ENCODE results near the gene GABBR1. TPM values are rescaled to one million over a fixed set of nuclear protein-coding genes. Genes with fewer than 3 reads are reported as not detected.
"Not testable (repeated sequence)": the region's sequence is repeated elsewhere in the genome, so short reads cannot be mapped to it uniquely, and the experiment has no call there.

Gene GABBR1
- total RNA-seq, 1 donor from 2014 or later: 120 TPM

- H3K9me3 Mint-ChIP-seq (ENCODE audit: low read depth): no peaks in the 10 kb centered on the region
- TF ChIP-seq CTCF (IDR thresholded peaks at IDR 0.05; ENCODE audit: unreplicated experiment): no peak
- no peak overlapping the region for H3K4me3 Mint-ChIP-seq (ENCODE audit: low read depth)
- no peaks in the 10 kb centered on the region for H3K27me3 Mint-ChIP-seq
- H3K4me1 Mint-ChIP-seq (ENCODE audit: low read depth): peaks cover 6% of the 10 kb centered on the region
- no peak overlapping the region for H3K27ac Mint-ChIP-seq
- DNase-seq (ENCODE audit: low spot score, unreplicated experiment): no peak
- H3K36me3 Mint-ChIP-seq (ENCODE audit: insufficient read depth): no peaks in the 10 kb centered on the region
Observed at GRCh38 chr6:29678114-29678513, 45.1 kb upstream of the GABBR1 start.

GRCh38 chr6:29676981-29677601, 44.1 kb upstream of the GABBR1 start:
- DNase-seq (ENCODE audit: low spot score, unreplicated experiment): no peak
- H3K36me3 Mint-ChIP-seq (ENCODE audit: insufficient read depth): no peaks in the 10 kb centered on the region
- H3K4me3 Mint-ChIP-seq (ENCODE audit: low read depth): no peak overlapping the region
- no peaks in the 10 kb centered on the region for H3K9me3 Mint-ChIP-seq (ENCODE audit: low read depth)
- no peak for TF ChIP-seq CTCF (IDR thresholded peaks at IDR 0.05; ENCODE audit: unreplicated experiment)
- no peaks in the 10 kb centered on the region for H3K27me3 Mint-ChIP-seq
- H3K27ac Mint-ChIP-seq: peak overlapping the region; percentile 92
- H3K4me1 Mint-ChIP-seq (ENCODE audit: low read depth): peaks cover 6% of the 10 kb centered on the region

GRCh38 chr6:29675561-29675960, 42.6 kb upstream of the GABBR1 start:
- peaks cover 6% of the 10 kb centered on the region for H3K27me3 Mint-ChIP-seq
- no peaks in the 10 kb centered on the region for H3K9me3 Mint-ChIP-seq (ENCODE audit: low read depth)
- no peaks in the 10 kb centered on the region for H3K36me3 Mint-ChIP-seq (ENCODE audit: insufficient read depth)
- no peak for DNase-seq (ENCODE audit: low spot score, unreplicated experiment)
- peaks cover 6% of the 10 kb centered on the region for H3K4me1 Mint-ChIP-seq (ENCODE audit: low read depth)
- H3K4me3 Mint-ChIP-seq (ENCODE audit: low read depth): no peak overlapping the region
- TF ChIP-seq CTCF (IDR thresholded peaks at IDR 0.05; ENCODE audit: unreplicated experiment): no peak
- peak overlapping the region; percentile 69 for H3K27ac Mint-ChIP-seq

- H3K27ac Mint-ChIP-seq: no peak overlapping the region
Observed at GRCh38 chr6:29674008-29674407, 41.0 kb upstream of the GABBR1 start.

GRCh38 chr6:29673161-29673560, 40.2 kb upstream of the GABBR1 start:
- DNase-seq (ENCODE audit: low spot score, unreplicated experiment): no peak
- H3K4me1 Mint-ChIP-seq (ENCODE audit: low read depth): peaks cover 6% of the 10 kb centered on the region
- H3K4me3 Mint-ChIP-seq (ENCODE audit: low read depth): no peak overlapping the region
- TF ChIP-seq CTCF (IDR thresholded peaks at IDR 0.05; ENCODE audit: unreplicated experiment): no peak
- peaks cover 9% of the 10 kb centered on the region for H3K27me3 Mint-ChIP-seq
- no peaks in the 10 kb centered on the region for H3K36me3 Mint-ChIP-seq (ENCODE audit: insufficient read depth)
- H3K9me3 Mint-ChIP-seq (ENCODE audit: low read depth): no peaks in the 10 kb centered on the region
- H3K27ac Mint-ChIP-seq: no peak overlapping the region

More at GRCh38 chr6:29674008-29674407, 41.0 kb upstream of the GABBR1 start:
- no peak for DNase-seq (ENCODE audit: low spot score, unreplicated experiment)
- H3K36me3 Mint-ChIP-seq (ENCODE audit: insufficient read depth): no peaks in the 10 kb centered on the region
- TF ChIP-seq CTCF (IDR thresholded peaks at IDR 0.05; ENCODE audit: unreplicated experiment): no peak
- peaks cover 6% of the 10 kb centered on the region for H3K4me1 Mint-ChIP-seq (ENCODE audit: low read depth)
- H3K9me3 Mint-ChIP-seq (ENCODE audit: low read depth): no peaks in the 10 kb centered on the region
- H3K27me3 Mint-ChIP-seq: peaks cover 8% of the 10 kb centered on the region
- no peak overlapping the region for H3K4me3 Mint-ChIP-seq (ENCODE audit: low read depth)

- not testable (repeated sequence) for H3K9me3 Mint-ChIP-seq (ENCODE audit: low read depth); DNase-seq (ENCODE audit: low spot score, unreplicated experiment); H3K4me1 Mint-ChIP-seq (ENCODE audit: low read depth); H3K4me3 Mint-ChIP-seq (ENCODE audit: low read depth); H3K27ac Mint-ChIP-seq; H3K36me3 Mint-ChIP-seq (ENCODE audit: insufficient read depth)
- H3K27me3 Mint-ChIP-seq: peaks cover 18% of the 10 kb centered on the region
Observed at GRCh38 chr6:29672116-29672515, 39.1 kb upstream of the GABBR1 start.
